OCI-LY7 (cell line): ENCODE measurements around the gene TCP11. TPM values are rescaled to one million over a fixed set of nuclear protein-coding genes. Genes with fewer than 3 reads are reported as not detected.

Experiments used
- BruUV-seq: library from RNA; stranded (reverse); fragments of 400-500 nt; replicated peaks from 2 replicates; lab custom pipeline; 2021; lab: Mats Ljungman, UMichigan
- CTCF ChIA-PET: fragments of 300-600 bp; sonication (Branson Sonifier 250); formaldehyde crosslinking; loops from one replicate; lab custom pipeline; 2022; ENCODE audit warnings: antibody characterized with exemption; ENCODE audit not compliant: unreplicated experiment; lab: Charles Lee
- POLR2A ChIA-PET: fragments of 300-600 bp; sonication (Branson Sonifier 250); formaldehyde crosslinking; loops from one replicate; lab custom pipeline; 2022; ENCODE audit warnings: antibody characterized with exemption; lab: Charles Lee
- DNase-seq: peaks from one replicate; pipeline ENCODE4 v3.0.0-alpha.2; 2015; ENCODE audit warnings: low spot score
- H2AFZ ChIP-seq: fragments of 200-600 bp; sonication (generic), shearing (Covaris generic); 2 replicates; pipeline ENCODE4 v1.6.1; 2014; ENCODE audit warnings: mild to moderate bottlenecking, antibody characterized with exemption, low read length, moderate library complexity
- H3K27ac ChIP-seq: fragments of 200-600 bp; sonication (generic); 2 replicates; pipeline ENCODE4 v1.5.1; 2014; ENCODE audit warnings: mixed run types, low read depth, mild to moderate bottlenecking, moderate library complexity, low read length, inconsistent platforms; ENCODE audit not compliant: poor library complexity, severe bottlenecking
- H3K36me3 ChIP-seq: fragments of 200-600 bp; sonication (generic); 2 replicates; pipeline ENCODE4 v1.6.1; 2014; ENCODE audit warnings: mild to moderate bottlenecking, antibody characterized with exemption, low read length, moderate library complexity, mixed read lengths; ENCODE audit not compliant: insufficient read depth
- H3K4me1 ChIP-seq: fragments of 200-600 bp; sonication (generic); 2 replicates; pipeline ENCODE4 v1.5.1; 2014; ENCODE audit warnings: mild to moderate bottlenecking, low read length; ENCODE audit not compliant: insufficient read depth, poor library complexity, severe bottlenecking
- H3K4me2 ChIP-seq: fragments of 200-600 bp; sonication (generic); 2 replicates; pipeline ENCODE4 v1.6.1; 2014; ENCODE audit warnings: mild to moderate bottlenecking, low read length
- H3K4me3 ChIP-seq: fragments of 200-600 bp; sonication (generic); 2 replicates; pipeline ENCODE4 v1.5.1; 2014; ENCODE audit warnings: mild to moderate bottlenecking, low read depth, low read length; ENCODE audit not compliant: poor library complexity, severe bottlenecking
- H3K79me2 ChIP-seq: fragments of 200-600 bp; sonication (generic); 2 replicates; pipeline ENCODE4 v1.6.1; 2016; ENCODE audit warnings: low read depth, mild to moderate bottlenecking, low read length, moderate library complexity, mixed read lengths; ENCODE audit not compliant: insufficient read depth
- H3K9me2 ChIP-seq: fragments of 200-600 bp; sonication (generic); 2 replicates; pipeline ENCODE4 v1.6.1; 2016; ENCODE audit warnings: mild to moderate bottlenecking, low read length, mixed read lengths; ENCODE audit not compliant: insufficient read depth
- H3K9me3 ChIP-seq: fragments of 200-600 bp; sonication (generic); 2 replicates; pipeline ENCODE4 v1.6.1; 2014; ENCODE audit warnings: mild to moderate bottlenecking, mixed run types, low read length, mixed read lengths
- H4K20me1 ChIP-seq: fragments of 200-600 bp; sonication (generic); 2 replicates; pipeline ENCODE4 v1.6.1; 2014; ENCODE audit warnings: mild to moderate bottlenecking, antibody characterized with exemption, low read length, moderate library complexity, mixed read lengths; ENCODE audit not compliant: insufficient read depth
- EZH2phosphoT487 ChIP-seq: fragments of 200-600 bp; sonication (generic); IDR thresholded peaks from 2 replicates; pipeline ENCODE4 v1.6.1; 2018; ENCODE audit warnings: low read depth, borderline replicate concordance, mild to moderate bottlenecking, mixed run types, antibody characterized with exemption, low read length, moderate library complexity, mixed read lengths
- intact Hi-C: fragments of 100-400 bp; cut with micrococcal nuclease; formaldehyde crosslinking; loops from one replicate; pipeline ENCODE4 v1.10.0; 2022; ENCODE audit not compliant: unreplicated experiment
- total RNA-seq, 2 experiments: library from RNA; depleted of rRNA in 1 of 2; stranded (reverse); fragments of >200 nt in 1 of 2; shearing (Covaris generic) in 1 of 2; gene quantifications; 2 replicates each; pipeline ENCODE4 v1.2.3, GENCODE V29; 2014 to 2022
- TF ChIP-seq, protein P1 (sequence below): fragments of 200-600 bp; sonication (generic); conservative IDR thresholded peaks from 2 replicates; pipeline ENCODE4 v1.5.1; 2014; ENCODE audit warnings: mild to moderate bottlenecking, antibody characterized with exemption, low read length, moderate library complexity, mixed read lengths

TCP11 gene
- total RNA-seq, 2 experiments from 2014 or later: not detected

DNA sequence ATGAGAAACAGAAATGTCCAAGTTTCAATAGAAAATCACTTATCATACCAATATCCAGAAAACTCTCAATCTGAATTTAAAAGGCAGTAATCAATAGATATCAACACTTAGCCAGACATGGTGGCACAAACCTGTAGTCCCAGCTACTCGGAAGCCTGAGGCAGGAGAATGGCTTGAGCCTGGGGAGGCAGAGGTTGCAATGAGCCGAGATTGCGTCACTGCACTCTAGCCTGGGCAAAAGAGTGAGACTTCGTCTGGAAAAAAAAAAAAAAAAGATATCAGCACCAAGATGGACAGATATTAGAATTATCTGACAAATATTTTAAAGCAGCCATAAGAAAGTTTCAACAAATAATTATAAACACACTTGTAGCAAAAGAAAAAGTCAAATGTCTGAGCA lies 47.0 kb downstream of the TCP11 start:
- H2AFZ ChIP-seq: no peak overlapping the region

DNA sequence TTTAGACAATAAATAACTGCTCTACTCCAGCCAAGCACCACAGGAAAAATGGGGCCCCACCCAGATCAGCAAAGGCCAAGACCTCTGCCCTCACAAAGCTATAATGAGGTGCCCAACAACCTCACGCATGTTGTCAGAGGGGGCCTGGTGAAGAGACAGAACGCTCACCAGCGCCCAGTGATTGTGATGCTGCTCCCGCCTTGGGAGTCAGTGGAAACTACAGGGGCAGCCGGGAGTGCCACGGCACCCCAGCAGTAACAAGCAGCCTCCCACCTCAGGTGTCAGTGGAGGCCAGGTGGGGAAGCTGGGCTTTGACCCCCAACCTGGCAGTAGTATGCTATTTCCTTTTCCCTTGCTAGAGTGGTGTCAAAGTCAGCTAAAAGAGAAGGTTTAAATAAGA lies 47.4 kb downstream of the TCP11 start:
- POLR2A ChIA-PET: no interaction called here
- Histone ChIP-seq H3K27ac (no peak overlapping the region), H3K79me2 (no peaks in the 10 kb centered on the region), H3K36me3 (no peaks in the 10 kb centered on the region), H2AFZ (no peak overlapping the region), H4K20me1 (no peaks in the 10 kb centered on the region), H3K9me3 (no peaks in the 10 kb centered on the region), H3K9me2 (no peaks in the 10 kb centered on the region), H3K4me1 (no peaks in the 10 kb centered on the region), H3K4me2 (no peak overlapping the region), H3K4me3 (no peak overlapping the region)
- no peak for TF ChIP-seq EZH2phosphoT487
- TF ChIP-seq, protein P1, sequence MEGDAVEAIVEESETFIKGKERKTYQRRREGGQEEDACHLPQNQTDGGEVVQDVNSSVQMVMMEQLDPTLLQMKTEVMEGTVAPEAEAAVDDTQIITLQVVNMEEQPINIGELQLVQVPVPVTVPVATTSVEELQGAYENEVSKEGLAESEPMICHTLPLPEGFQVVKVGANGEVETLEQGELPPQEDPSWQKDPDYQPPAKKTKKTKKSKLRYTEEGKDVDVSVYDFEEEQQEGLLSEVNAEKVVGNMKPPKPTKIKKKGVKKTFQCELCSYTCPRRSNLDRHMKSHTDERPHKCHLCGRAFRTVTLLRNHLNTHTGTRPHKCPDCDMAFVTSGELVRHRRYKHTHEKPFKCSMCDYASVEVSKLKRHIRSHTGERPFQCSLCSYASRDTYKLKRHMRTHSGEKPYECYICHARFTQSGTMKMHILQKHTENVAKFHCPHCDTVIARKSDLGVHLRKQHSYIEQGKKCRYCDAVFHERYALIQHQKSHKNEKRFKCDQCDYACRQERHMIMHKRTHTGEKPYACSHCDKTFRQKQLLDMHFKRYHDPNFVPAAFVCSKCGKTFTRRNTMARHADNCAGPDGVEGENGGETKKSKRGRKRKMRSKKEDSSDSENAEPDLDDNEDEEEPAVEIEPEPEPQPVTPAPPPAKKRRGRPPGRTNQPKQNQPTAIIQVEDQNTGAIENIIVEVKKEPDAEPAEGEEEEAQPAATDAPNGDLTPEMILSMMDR: no peak
- intact Hi-C loops: no loop called here
- no peak for DNase-seq
- CTCF ChIA-PET: no interaction called here
- no TSS peak for BruUV-seq

More for the DNA sequence above, 47.0 kb downstream of the TCP11 start:
- Histone ChIP-seq H3K4me3 (no peak overlapping the region), H3K79me2 (no peaks in the 10 kb centered on the region), H3K27ac (no peak overlapping the region), H3K9me3 (no peaks in the 10 kb centered on the region), H4K20me1 (no peaks in the 10 kb centered on the region), H3K36me3 (no peaks in the 10 kb centered on the region), H3K9me2 (no peaks in the 10 kb centered on the region), H3K4me2 (no peak overlapping the region), H3K4me1 (no peaks in the 10 kb centered on the region)
- CTCF ChIA-PET: no interaction called here
- BruUV-seq: no TSS peak
- POLR2A ChIA-PET: no interaction called here
- no peak for DNase-seq
- intact Hi-C loops: no loop called here
- TF ChIP-seq, protein P1: no peak
- no peak for TF ChIP-seq EZH2phosphoT487

DNA sequence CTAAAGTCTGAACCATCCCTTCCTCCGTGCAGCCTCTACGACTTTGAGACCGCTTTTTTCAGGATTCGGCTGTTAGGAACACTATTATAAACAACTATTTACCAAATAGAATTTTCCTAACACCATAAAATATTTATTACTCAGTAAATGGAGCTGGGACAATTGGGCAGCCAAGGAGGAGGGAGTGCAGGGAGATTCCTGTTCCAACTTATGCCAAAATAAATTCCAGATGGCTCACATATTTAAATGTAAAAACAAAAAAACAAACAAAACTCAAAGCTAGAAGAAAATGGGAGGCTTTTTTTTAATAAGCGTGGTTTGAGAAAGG lies 48.1 kb downstream of the TCP11 start:
- H3K4me1 ChIP-seq: no peaks in the 10 kb centered on the region
- no peak overlapping the region for H3K4me3 ChIP-seq
- no peaks in the 10 kb centered on the region for H3K9me3 ChIP-seq
- H3K9me2 ChIP-seq: no peaks in the 10 kb centered on the region
- no TSS peak for BruUV-seq
- no peak overlapping the region for H3K27ac ChIP-seq
- intact Hi-C loops: no loop called here
- no peak for DNase-seq
- no peak overlapping the region for H2AFZ ChIP-seq
- H3K36me3 ChIP-seq: no peaks in the 10 kb centered on the region
- ChIA-PET POLR2A (interaction anchor here (0.6 to 0.7 kb wide), 2 partner anchors 64 to 331 kb away, joined by 3 to 5 read pairs; no protein-coding TSS in a partner anchor), CTCF (no interaction called here)
- no peaks in the 10 kb centered on the region for H3K79me2 ChIP-seq
- H4K20me1 ChIP-seq: no peaks in the 10 kb centered on the region
- TF ChIP-seq EZH2phosphoT487: no peak
- TF ChIP-seq, protein P1: no peak
- H3K4me2 ChIP-seq: no peak overlapping the region
